ENCODE data around the gene MAMDC4.
"Not testable (repeated sequence)": the region's sequence is repeated elsewhere in the genome, so short reads cannot be mapped to it uniquely, and the experiment has no call there.

MAMDC4 gene

DNA sequence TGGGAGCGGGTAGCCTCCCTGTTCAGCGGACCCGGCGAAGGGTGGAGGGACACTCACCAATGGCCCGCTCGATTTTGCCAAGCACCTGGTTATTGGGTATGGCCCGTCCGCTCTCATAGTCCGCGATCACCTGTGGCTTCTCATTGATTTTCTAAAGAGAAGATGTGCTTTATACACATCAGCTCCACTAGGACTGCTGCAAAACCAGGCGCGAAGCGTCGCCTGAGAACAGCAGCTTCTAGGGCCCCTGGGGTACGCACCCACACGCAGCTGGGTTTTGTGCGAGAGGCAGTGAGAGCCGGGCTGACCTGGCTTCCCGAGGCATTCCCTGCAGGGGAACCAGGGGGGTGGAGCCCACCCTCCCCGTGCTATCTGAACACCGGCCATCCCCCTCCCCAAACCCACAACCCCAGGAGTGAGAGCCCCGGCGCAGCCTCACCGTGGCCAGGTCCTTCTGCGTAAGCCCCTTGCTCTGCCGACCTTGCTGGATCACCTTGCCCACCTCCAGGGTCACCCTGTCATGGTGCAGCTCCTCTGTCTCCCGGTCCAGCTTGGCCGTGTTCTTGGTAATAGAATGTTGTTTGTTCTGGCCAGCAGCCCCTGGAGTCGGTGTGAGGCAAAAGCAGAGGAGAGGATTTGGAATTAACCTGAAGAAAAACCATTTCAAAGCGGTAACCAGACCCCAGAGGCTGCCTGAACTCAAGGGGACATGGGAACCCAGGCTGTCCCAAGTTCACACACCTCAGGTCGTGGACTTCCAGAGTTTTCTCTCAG lies 10.9 kb downstream of the MAMDC4 start:
- Histone ChIP-seq H3K9me3 (ENCODE audit: severe bottlenecking) (peaks cover 3% of the 10 kb centered on the region), H3K4me3 (ENCODE audit: severe bottlenecking) (no peak overlapping the region), H3K27me3 (ENCODE audit: insufficient read depth, poor library complexity, severe bottlenecking) (no peaks in the 10 kb centered on the region), H3K4me1 (ENCODE audit: insufficient read depth, poor library complexity, severe bottlenecking) (peaks cover 3% of the 10 kb centered on the region), H3K36me3 (ENCODE audit: low read depth) (peaks cover 34% of the 10 kb centered on the region), H3K27ac (ENCODE audit: poor library complexity, severe bottlenecking) (no peak overlapping the region)
- TF ChIP-seq CTCF (IDR thresholded peaks at IDR 0.05; ENCODE audit: poor library complexity, severe bottlenecking) = no peak
- no peak for ATAC-seq (ENCODE audit: low read depth)
- no peak for DNase-seq (ENCODE audit: low spot score)

DNA sequence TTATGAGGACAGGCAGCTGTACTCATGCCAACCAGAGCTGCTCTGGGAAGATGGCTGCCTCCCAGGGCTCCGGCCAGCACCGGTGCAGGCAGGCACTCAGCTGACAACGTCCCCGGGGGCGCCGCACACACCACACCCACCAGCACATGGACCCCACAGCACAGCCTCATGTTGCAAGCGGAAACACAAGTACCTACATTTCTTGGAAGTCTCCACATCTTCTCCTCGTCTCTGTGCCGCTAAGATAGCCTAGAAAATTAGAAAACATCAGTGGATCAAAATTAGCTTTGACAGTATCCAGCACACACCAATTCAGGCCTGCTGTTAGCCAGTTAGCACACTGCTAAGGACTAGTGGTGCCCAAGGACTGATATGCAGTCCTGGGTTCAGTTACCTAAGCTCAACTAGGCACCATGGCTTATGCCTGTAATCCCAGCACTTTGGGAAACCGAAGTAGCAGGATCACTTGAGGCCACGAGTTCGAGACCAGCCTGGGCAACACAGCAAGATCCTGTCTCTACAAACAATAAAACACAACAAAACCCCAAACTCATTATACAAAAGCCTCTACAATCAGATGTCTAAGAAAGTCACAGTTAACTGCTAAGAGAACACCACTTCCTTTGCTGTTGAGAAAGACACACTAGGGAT lies 11.6 kb downstream of the MAMDC4 start:
- H3K27me3 ChIP-seq (ENCODE audit: insufficient read depth, poor library complexity, severe bottlenecking) = no peaks in the 10 kb centered on the region
- TF ChIP-seq CTCF (IDR thresholded peaks at IDR 0.05; ENCODE audit: poor library complexity, severe bottlenecking) = no peak
- DNase-seq (ENCODE audit: low spot score) = no peak
- H3K9me3 ChIP-seq (ENCODE audit: severe bottlenecking) = peaks cover 3% of the 10 kb centered on the region
- H3K27ac ChIP-seq (ENCODE audit: poor library complexity, severe bottlenecking) = no peak overlapping the region
- no peak overlapping the region for H3K4me3 ChIP-seq (ENCODE audit: severe bottlenecking)
- peaks cover 3% of the 10 kb centered on the region for H3K4me1 ChIP-seq (ENCODE audit: insufficient read depth, poor library complexity, severe bottlenecking)
- no peak for ATAC-seq (ENCODE audit: low read depth)
- peaks cover 34% of the 10 kb centered on the region for H3K36me3 ChIP-seq (ENCODE audit: low read depth)

- no peak for TF ChIP-seq CTCF (IDR thresholded peaks at IDR 0.05; ENCODE audit: poor library complexity, severe bottlenecking)
- H3K9me3 ChIP-seq (ENCODE audit: severe bottlenecking) = peaks cover 7% of the 10 kb centered on the region
- ATAC-seq (ENCODE audit: low read depth) (no peak), DNase-seq (ENCODE audit: low spot score) (peak; percentile 48)
- peak overlapping the region; percentile 46 for H3K4me3 ChIP-seq (ENCODE audit: severe bottlenecking)
- no peaks in the 10 kb centered on the region for H3K27me3 ChIP-seq (ENCODE audit: insufficient read depth, poor library complexity, severe bottlenecking)
- H3K4me1 ChIP-seq (ENCODE audit: insufficient read depth, poor library complexity, severe bottlenecking) = peaks cover 3% of the 10 kb centered on the region
- peak overlapping the region; percentile 52 for H3K27ac ChIP-seq (ENCODE audit: poor library complexity, severe bottlenecking)
- H3K36me3 ChIP-seq (ENCODE audit: low read depth) = peaks cover 34% of the 10 kb centered on the region
Observed at GRCh38 chr9:136865041-136865767, 13.1 kb downstream of the MAMDC4 start.

- peak; percentile 22 for ATAC-seq (ENCODE audit: low read depth)
- Histone ChIP-seq H3K27ac (ENCODE audit: poor library complexity, severe bottlenecking) (peak overlapping the region; percentile 52), H3K4me3 (ENCODE audit: severe bottlenecking) (peak overlapping the region; percentile 46)
Observed at GRCh38 chr9:136865768-136866103, 13.6 kb downstream of the MAMDC4 start.

DNA sequence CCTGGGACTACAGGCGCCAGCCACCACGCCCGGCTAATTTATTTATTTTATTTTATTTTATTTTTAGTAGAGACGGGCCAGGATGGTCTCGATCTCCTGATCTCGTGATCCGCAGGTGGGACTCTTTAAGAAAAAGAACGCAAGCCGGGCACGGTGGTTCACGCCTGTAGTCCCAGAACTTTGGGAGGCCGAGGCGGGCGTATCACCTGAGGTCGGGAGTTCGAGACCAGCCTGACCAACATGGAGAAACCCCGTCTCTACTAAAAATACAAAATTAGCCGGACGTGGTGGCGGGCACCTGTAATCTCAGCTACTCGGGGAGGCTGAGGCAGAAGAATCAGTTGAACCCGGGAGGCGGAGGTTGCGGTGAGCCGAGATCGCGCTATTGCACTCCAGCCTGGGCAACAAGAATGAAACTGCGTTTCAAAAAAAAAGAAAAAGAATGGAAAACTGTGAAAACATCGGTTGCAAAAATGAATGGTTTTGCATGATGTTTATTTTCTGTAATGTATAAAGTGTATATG lies 14.8 kb downstream of the MAMDC4 start:
- H3K4me1 ChIP-seq (ENCODE audit: insufficient read depth, poor library complexity, severe bottlenecking); DNase-seq (ENCODE audit: low spot score); H3K27me3 ChIP-seq (ENCODE audit: insufficient read depth, poor library complexity, severe bottlenecking); ATAC-seq (ENCODE audit: low read depth): not testable (repeated sequence)
- peaks cover 32% of the 10 kb centered on the region for H3K36me3 ChIP-seq (ENCODE audit: low read depth)
- H3K9me3 ChIP-seq (ENCODE audit: severe bottlenecking) = peaks cover 17% of the 10 kb centered on the region
- H3K27ac ChIP-seq (ENCODE audit: poor library complexity, severe bottlenecking) = peak overlapping the region; percentile 52
- peak overlapping the region; percentile 46 for H3K4me3 ChIP-seq (ENCODE audit: severe bottlenecking)

More at GRCh38 chr9:136865768-136866103, 13.6 kb downstream of the MAMDC4 start:
- DNase-seq (ENCODE audit: low spot score) = peak; percentile 52
- peaks cover 8% of the 10 kb centered on the region for H3K9me3 ChIP-seq (ENCODE audit: severe bottlenecking)
- no peaks in the 10 kb centered on the region for H3K27me3 ChIP-seq (ENCODE audit: insufficient read depth, poor library complexity, severe bottlenecking)
- peaks cover 3% of the 10 kb centered on the region for H3K4me1 ChIP-seq (ENCODE audit: insufficient read depth, poor library complexity, severe bottlenecking)
- no peak for TF ChIP-seq CTCF (IDR thresholded peaks at IDR 0.05; ENCODE audit: poor library complexity, severe bottlenecking)
- H3K36me3 ChIP-seq (ENCODE audit: low read depth) = peaks cover 34% of the 10 kb centered on the region
